Muscle layer of duodenum (tissue), 2 donors: ENCODE results near the gene ACSL3.

Experiments used
- H3K27ac ChIP-seq: one replicate; pipeline ENCODE4 v1.7.0; 2013; ENCODE audit warnings: mild to moderate bottlenecking, low read length
- H3K27me3 ChIP-seq: one replicate; pipeline ENCODE4 v1.7.0; 2013; ENCODE audit warnings: low read depth, mild to moderate bottlenecking, control low read depth, low read length
- H3K36me3 ChIP-seq, 2 donors: one replicate each; pipeline ENCODE4 v1.7.0; 2013; ENCODE audit warnings: low read length in 2 of 2, control low read depth in 1 of 2, mild to moderate bottlenecking in 1 of 2; ENCODE audit not compliant: insufficient read depth in 2 of 2, control insufficient read depth in 1 of 2
- H3K4me1 ChIP-seq, 2 donors: one replicate each; pipeline ENCODE4 v1.7.0; 2013; ENCODE audit warnings: low read length in 2 of 2, mild to moderate bottlenecking in 2 of 2, control low read depth in 1 of 2, moderate library complexity in 1 of 2; ENCODE audit not compliant: insufficient read depth in 2 of 2, control insufficient read depth in 1 of 2
- H3K4me3 ChIP-seq, 2 donors: one replicate each; pipeline ENCODE4 v1.7.0; 2013; ENCODE audit warnings: low read length in 2 of 2, low read depth in 1 of 2, mild to moderate bottlenecking in 1 of 2
- H3K9me3 ChIP-seq, 2 donors: one replicate each; pipeline ENCODE4 v1.7.0; 2013; ENCODE audit warnings: low read length in 2 of 2, control low read depth in 1 of 2, mild to moderate bottlenecking in 1 of 2; ENCODE audit not compliant: control insufficient read depth in 1 of 2
- donor health status: healthy.

The ACSL3 gene

DNA sequence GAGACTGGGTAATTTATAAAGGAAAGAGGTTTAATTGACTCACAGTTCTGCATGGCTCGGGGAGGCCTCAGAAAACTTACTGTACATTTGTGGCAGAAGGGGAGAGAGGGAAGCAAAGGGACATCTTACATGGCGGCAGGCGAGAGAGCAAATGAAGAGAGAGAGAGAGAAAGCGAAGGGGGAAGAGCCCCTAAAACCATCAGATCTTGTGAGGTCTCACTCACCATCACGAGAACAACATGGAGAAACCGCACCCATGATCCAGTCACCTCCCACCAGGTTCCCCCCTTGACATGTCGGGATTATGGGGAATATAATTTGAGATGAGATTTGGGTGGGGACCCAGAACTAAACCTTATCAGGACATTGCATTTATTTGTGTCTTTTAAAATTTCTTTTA is 75.9 kb downstream of the ACSL3 start:
- Histone ChIP-seq H3K36me3 (peaks cover 16 to 61% of the 10 kb centered on the region in 2 donors), H3K4me1 (no peaks in the 10 kb centered on the region), H3K27ac (no peak overlapping the region), H3K4me3 (no peak overlapping the region), H3K9me3 (peaks cover 4 to 16% of the 10 kb centered on the region in 2 donors), H3K27me3 (no peaks in the 10 kb centered on the region)

GRCh38 chr2:222938327-222938726 is 77.5 kb downstream of the ACSL3 start:
- peaks cover 11 to 48% of the 10 kb centered on the region in 2 donors for H3K36me3 ChIP-seq
- no peak overlapping the region for H3K27ac ChIP-seq

DNA sequence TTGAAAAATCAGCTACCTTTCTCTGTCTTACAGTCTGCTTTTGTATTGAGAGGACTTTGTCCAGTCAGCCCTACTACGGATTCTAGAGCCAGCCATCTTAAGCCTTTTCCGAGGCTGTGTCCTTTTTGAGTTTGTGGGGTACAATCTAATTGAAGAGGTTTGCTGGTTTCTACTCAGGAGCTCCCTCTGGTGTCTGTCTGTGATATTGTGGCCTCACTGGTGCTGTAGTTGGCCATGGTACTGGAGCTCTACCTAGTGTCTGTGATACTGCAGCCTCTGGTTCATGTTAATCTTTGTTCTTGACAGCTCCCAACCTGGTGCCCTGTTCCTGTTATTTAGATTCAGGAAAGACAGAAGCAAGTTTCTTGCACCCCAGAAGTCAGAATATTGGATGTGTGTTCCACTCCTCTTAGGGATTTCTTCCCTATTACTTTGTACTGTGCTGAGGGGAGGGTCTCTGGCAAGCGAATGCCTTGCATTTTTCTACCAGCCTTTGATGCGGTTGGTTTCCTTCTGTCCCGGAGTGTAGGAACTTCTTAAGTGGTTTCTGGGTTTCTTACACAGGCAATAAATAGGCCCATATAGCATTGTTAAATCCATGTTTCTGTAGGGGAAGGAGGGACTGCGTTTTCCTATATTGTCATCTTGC is 78.5 kb downstream of the ACSL3 start:
- Histone ChIP-seq H3K4me3 (no peak overlapping the region), H3K4me1 (peaks cover 0 to 5% of the 10 kb centered on the region in 2 donors), H3K27ac (no peak overlapping the region), H3K9me3 (peaks cover 4 to 16% of the 10 kb centered on the region in 2 donors), H3K36me3 (peaks cover 11 to 40% of the 10 kb centered on the region in 2 donors), H3K27me3 (no peaks in the 10 kb centered on the region)

More at GRCh38 chr2:222938327-222938726, 77.5 kb downstream of the ACSL3 start:
- Histone ChIP-seq H3K27me3 (no peaks in the 10 kb centered on the region), H3K4me3 (peak overlapping the region in 1 of 2 donors; percentile 4), H3K9me3 (peaks cover 4 to 16% of the 10 kb centered on the region in 2 donors), H3K4me1 (peaks cover 0 to 2% of the 10 kb centered on the region in 2 donors)

DNA sequence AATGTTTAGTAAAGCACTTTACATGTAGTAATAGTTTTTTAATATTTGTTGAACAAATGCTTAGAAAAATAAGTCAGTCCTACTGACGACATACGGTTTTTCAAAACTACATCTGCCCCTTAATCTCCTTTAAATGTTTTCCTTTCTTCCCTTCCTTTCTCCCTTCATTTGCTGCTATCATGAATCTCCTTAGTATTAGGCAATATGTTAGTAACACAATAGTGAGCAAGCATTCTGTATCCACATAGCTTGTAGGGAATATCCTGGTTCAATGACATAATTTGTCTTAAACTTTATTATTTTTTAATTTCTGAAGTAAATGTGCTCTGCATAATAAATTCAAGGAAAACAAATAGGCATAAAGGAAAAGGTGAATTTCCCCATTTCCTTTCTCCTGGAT is 79.1 kb downstream of the ACSL3 start:
- no peak overlapping the region for H3K4me3 ChIP-seq
- peaks cover 4 to 16% of the 10 kb centered on the region in 2 donors for H3K9me3 ChIP-seq
- peaks cover 5 to 35% of the 10 kb centered on the region in 2 donors for H3K36me3 ChIP-seq
- peaks cover 0 to 5% of the 10 kb centered on the region in 2 donors for H3K4me1 ChIP-seq
- no peaks in the 10 kb centered on the region for H3K27me3 ChIP-seq
- H3K27ac ChIP-seq = no peak overlapping the region

- peaks cover 5 to 21% of the 10 kb centered on the region in 2 donors for H3K36me3 ChIP-seq
- H3K4me1 ChIP-seq = peaks cover 0 to 5% of the 10 kb centered on the region in 2 donors
- H3K9me3 ChIP-seq = peaks cover 4 to 16% of the 10 kb centered on the region in 2 donors
- no peak overlapping the region for H3K27ac ChIP-seq
- H3K4me3 ChIP-seq = no peak overlapping the region
- H3K27me3 ChIP-seq = no peaks in the 10 kb centered on the region
These were observed 80.7 kb downstream of the ACSL3 start for GRCh38 chr2:222941510-222942032.

GRCh38 chr2:222942561-222942960 is 81.7 kb downstream of the ACSL3 start:
- no peak overlapping the region for H3K27ac ChIP-seq
- H3K36me3 ChIP-seq = peaks cover 5 to 11% of the 10 kb centered on the region in 2 donors
- H3K27me3 ChIP-seq = no peaks in the 10 kb centered on the region
- H3K4me3 ChIP-seq = no peak overlapping the region
- H3K9me3 ChIP-seq = peaks cover 2 to 8% of the 10 kb centered on the region in 2 donors
- peaks cover 0 to 5% of the 10 kb centered on the region in 2 donors for H3K4me1 ChIP-seq

DNA sequence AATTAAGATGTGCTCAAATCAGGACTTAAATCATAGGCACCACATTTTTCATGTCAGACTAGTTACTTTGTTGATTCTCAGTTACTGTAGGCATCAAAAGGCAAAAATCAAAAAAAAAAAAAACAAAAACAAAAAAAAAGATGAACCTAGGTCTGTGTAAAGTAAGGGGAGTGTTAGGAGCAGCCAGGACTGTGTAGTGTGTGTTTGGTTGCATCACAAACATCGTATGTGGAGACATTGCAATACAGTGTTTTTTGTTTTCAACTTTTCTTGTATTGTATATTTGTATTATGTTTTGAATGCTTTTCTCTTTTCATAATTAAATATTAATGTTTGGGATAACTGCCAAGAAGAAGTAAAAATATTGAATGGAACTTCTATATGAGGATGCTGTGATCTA is 82.1 kb downstream of the ACSL3 start:
- Histone ChIP-seq H3K4me3 (no peak overlapping the region), H3K27me3 (no peaks in the 10 kb centered on the region), H3K4me1 (peaks cover 0 to 5% of the 10 kb centered on the region in 2 donors), H3K27ac (peak overlapping the region; percentile 21), H3K9me3 (peaks cover 0 to 6% of the 10 kb centered on the region in 2 donors), H3K36me3 (peaks cover 5 to 9% of the 10 kb centered on the region in 2 donors)

DNA sequence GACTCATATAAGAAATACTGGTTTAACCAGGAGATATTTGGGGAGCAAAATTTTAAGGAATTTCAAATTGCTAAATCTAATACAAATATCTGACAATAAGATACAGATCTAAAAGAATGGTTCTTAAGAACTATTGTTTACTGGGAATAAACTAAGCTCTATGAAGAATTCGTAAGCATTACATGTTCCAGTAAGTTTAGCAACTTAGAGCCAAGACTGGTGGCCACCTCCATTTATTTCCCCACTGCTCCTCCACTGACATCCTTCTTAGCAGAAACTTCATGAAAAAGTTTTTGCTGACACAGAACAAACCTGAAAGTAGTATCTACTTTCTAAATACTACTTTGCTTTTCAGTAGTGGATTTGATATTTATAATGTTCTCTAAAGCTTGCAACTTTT is 83.0 kb downstream of the ACSL3 start:
- Histone ChIP-seq H3K27me3 (no peaks in the 10 kb centered on the region), H3K4me1 (peaks cover 0 to 5% of the 10 kb centered on the region in 2 donors), H3K9me3 (no peaks in the 10 kb centered on the region), H3K36me3 (peaks cover under 1 to 5% of the 10 kb centered on the region in 2 donors), H3K27ac (peak overlapping the region; percentile 21), H3K4me3 (no peak overlapping the region)

DNA sequence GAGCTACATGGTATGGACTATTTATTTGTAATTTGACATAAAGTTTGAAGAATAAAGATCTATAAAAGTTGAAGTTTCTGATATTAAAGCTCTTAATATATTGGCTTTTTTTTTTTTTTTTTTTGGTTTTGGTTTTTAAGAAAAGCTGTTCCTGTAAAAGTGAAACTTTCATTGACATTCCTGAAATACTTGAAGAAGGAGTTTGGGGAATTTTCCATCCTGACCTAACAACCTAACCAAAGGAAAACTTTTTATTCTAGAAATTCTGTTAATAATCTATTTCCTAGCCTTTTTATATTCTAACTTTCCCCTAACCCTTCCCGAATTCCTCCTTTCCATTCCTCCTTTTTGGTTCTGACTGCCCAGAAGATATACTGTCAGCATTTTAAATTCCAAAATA is 83.7 kb downstream of the ACSL3 start:
- Histone ChIP-seq H3K4me1 (peaks cover 0 to 5% of the 10 kb centered on the region in 2 donors), H3K36me3 (peaks cover 0 to 4% of the 10 kb centered on the region in 2 donors), H3K27me3 (no peaks in the 10 kb centered on the region), H3K9me3 (no peaks in the 10 kb centered on the region), H3K4me3 (no peak overlapping the region), H3K27ac (peak overlapping the region; percentile 21)

- Histone ChIP-seq H3K4me3 (no peak overlapping the region), H3K36me3 (no peaks in the 10 kb centered on the region), H3K9me3 (no peaks in the 10 kb centered on the region), H3K4me1 (peaks cover 0 to 5% of the 10 kb centered on the region in 2 donors), H3K27me3 (no peaks in the 10 kb centered on the region), H3K27ac (peak overlapping the region; percentile 21)
These were observed 84.3 kb downstream of the ACSL3 start for GRCh38 chr2:222944971-222945740.

DNA sequence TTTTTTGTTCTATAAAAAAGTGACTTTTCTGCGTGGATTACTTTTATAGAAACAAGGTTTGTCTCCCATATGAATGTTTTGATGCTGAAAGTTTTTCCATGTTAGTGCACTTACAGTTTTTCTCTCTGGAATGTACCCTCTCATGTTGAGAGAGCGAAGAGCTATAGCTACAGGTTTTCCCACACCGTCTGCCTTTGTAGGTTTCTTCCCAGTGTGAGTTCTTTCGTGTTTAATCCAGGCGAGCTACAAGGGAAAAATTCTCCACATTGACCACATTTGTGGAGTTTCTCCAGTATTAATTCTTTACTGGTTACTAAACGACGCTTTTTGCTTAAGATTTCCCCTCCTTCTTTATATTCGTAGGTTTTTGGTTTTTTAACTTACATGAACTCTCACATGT is 85.1 kb downstream of the ACSL3 start:
- no peak overlapping the region for H3K4me3 ChIP-seq
- H3K36me3 ChIP-seq = no peaks in the 10 kb centered on the region
- peaks cover 0 to 5% of the 10 kb centered on the region in 2 donors for H3K4me1 ChIP-seq
- H3K27ac ChIP-seq = no peak overlapping the region
- H3K27me3 ChIP-seq = no peaks in the 10 kb centered on the region
- H3K9me3 ChIP-seq = no peaks in the 10 kb centered on the region
